ENCODE results near the gene MBP. TPM values are rescaled to one million over a fixed set of nuclear protein-coding genes. Genes with fewer than 3 reads are reported as not detected.

Gene MBP
- total and polyA plus RNA-seq, 2 experiments from 2014 or later, result 18.4 to 22.9 TPM

GRCh38 chr18:76985951-76986236 lies 146.7 kb downstream of the MBP start (continued):
- no peak for TF ChIP-seq ZNF462 (CRISPR knock-in tag; IDR thresholded peaks at IDR 0.05)

GRCh38 chr18:76985156-76985950 lies 147.2 kb downstream of the MBP start:
- no peak overlapping the region for H3K4me3 Mint-ChIP-seq
- H3K27me3 Mint-ChIP-seq (ENCODE audit: insufficient read depth, low read depth, poor library complexity), result no peaks in the 10 kb centered on the region
- H3K36me3 Mint-ChIP-seq (ENCODE audit: low read depth), result no peaks in the 10 kb centered on the region
- peaks cover 21% of the 10 kb centered on the region for H3K4me1 ChIP-seq (ENCODE audit: insufficient read depth)
- H3K27ac ChIP-seq (ENCODE audit: low read depth), result no peak overlapping the region
- H3K9me2 ChIP-seq (ENCODE audit: insufficient read depth), result no peaks in the 10 kb centered on the region
- peaks cover 32% of the 10 kb centered on the region for H3K4me1 Mint-ChIP-seq
- H4K20me1 ChIP-seq (replicated peaks; ENCODE audit: insufficient read depth), result no peaks in the 10 kb centered on the region
- no peak overlapping the region for H3K4me3 ChIP-seq
- H3K4me2 ChIP-seq, result no peak overlapping the region
- no peak for DNase-seq (ENCODE audit: low spot score)
- H3K27me3 ChIP-seq (ENCODE audit: insufficient read depth), result no peaks in the 10 kb centered on the region
- H3K9me3 Mint-ChIP-seq, result no peaks in the 10 kb centered on the region
- H3K27ac Mint-ChIP-seq, result no peak overlapping the region
- H3F3A ChIP-seq (replicated peaks; ENCODE audit: low read depth), result no peaks in the 10 kb centered on the region
- H3K36me3 ChIP-seq (ENCODE audit: insufficient read depth), result no peaks in the 10 kb centered on the region
- ATAC-seq, result no peak
- H3K79me2 ChIP-seq (replicated peaks; ENCODE audit: insufficient read depth), result no peaks in the 10 kb centered on the region
- no peak overlapping the region for H2AFZ ChIP-seq
- no peak for TF ChIP-seq POLR2AphosphoS5 (IDR thresholded peaks at IDR 0.05; ENCODE audit: low read depth)
- no peak for TF ChIP-seq EZH2 (IDR thresholded peaks at IDR 0.05; ENCODE audit: low read depth, unreplicated experiment)
- no peak for TF ChIP-seq REST (IDR thresholded peaks at IDR 0.05; ENCODE audit: unreplicated experiment)
- TF ChIP-seq ZNF462 (CRISPR knock-in tag; IDR thresholded peaks at IDR 0.05), result no peak
- no peak for TF ChIP-seq STAT1 (IDR thresholded peaks at IDR 0.05; ENCODE audit: unreplicated experiment)

All from GM23338 (cell line).